Stimulated activated naive CD8-positive, alpha-beta T cell treated with anti-CD3 and anti-CD28 coated beads, Interleukin-15, Interleukin-2, amounts not matched to agents 100 ng/mL and 50 ng/mL, for 24 hours (primary cell): ENCODE measurements around the gene PAPPA.

Source experiments
- H3K27ac Mint-ChIP-seq: one replicate; pipeline ENCODE4 v1.8.0; 2021; ENCODE audit warnings: mild to moderate bottlenecking, mixed read lengths
- H3K27me3 Mint-ChIP-seq: one replicate; pipeline ENCODE4 v1.8.0; 2021; ENCODE audit warnings: mixed read lengths
- H3K36me3 Mint-ChIP-seq: one replicate; pipeline ENCODE4 v1.8.0; 2021; ENCODE audit warnings: low read depth, mixed read lengths
- H3K4me1 Mint-ChIP-seq: one replicate; pipeline ENCODE4 v1.8.0; 2021; ENCODE audit warnings: low read depth, mixed read lengths
- H3K4me3 Mint-ChIP-seq: one replicate; pipeline ENCODE4 v1.8.0; 2021; ENCODE audit warnings: mild to moderate bottlenecking, mixed read lengths
- H3K9me3 Mint-ChIP-seq: one replicate; pipeline ENCODE4 v1.8.0; 2021; ENCODE audit warnings: mixed read lengths

The PAPPA gene

DNA sequence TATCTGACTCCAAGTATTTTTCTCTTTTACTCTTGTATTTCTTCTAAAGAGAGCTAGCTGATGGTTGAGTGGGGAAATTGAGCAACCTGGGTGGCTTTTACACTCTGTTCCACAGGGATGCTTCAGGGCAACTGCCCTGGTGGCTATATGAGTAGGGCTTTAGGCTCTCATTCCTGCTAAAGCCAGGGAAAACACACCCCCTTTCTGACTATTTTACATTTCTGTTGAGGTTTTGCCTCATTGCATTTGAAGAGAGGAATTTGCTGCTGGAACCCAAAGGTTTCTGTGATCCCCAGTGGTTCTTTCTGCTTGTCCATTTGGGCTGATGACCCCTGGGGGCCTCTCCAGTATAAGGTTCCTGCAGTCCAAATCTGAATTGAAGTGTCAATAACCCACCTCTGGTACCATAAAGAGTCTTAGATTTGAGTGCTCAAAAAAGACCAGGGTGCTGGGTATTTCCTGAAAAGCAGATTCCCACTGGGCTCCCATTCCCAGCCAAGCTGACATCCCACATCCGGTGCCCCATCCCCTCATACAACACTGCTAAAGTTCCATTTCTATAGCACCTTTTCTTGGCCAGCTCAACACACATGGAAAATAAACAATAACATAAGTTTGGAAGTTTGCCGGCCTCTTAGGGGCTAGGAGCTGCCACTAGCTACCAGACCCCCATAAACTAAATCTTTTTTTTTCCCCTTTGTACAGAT lies 59.5 kb downstream of the PAPPA start:
- H3K4me3 Mint-ChIP-seq, result no peak overlapping the region

DNA sequence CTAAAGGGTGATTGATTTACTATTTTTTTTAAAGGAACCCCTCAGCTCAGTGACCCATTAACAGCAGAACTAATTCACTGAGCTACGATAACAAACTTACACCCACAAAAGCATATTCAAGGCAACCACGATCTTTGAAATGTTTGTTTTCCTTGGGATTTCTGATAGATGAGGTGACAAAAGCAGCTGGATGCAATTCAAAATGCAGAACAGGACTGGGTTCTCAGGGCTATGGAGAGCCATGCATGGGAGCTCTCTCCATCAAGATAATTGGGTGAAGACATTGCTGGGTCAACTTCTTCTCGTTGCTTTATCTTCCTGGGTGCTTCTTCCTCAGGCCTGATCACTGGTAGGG lies 60.1 kb downstream of the PAPPA start:
- Mint-ChIP-seq H3K4me1 (no peaks in the 10 kb centered on the region), H3K9me3 (peaks cover 7% of the 10 kb centered on the region), H3K4me3 (no peak overlapping the region), H3K27me3 (peaks cover 3% of the 10 kb centered on the region), H3K27ac (no peak overlapping the region), H3K36me3 (no peaks in the 10 kb centered on the region)

More for the DNA sequence above, 59.5 kb downstream of the PAPPA start:
- Mint-ChIP-seq H3K27ac (no peak overlapping the region), H3K36me3 (no peaks in the 10 kb centered on the region), H3K9me3 (peaks cover 7% of the 10 kb centered on the region), H3K27me3 (peaks cover 3% of the 10 kb centered on the region), H3K4me1 (no peaks in the 10 kb centered on the region)

- H3K27ac Mint-ChIP-seq, result no peak overlapping the region
- H3K36me3 Mint-ChIP-seq, result no peaks in the 10 kb centered on the region
Measured at GRCh38 chr9:116218399-116218798, 64.8 kb downstream of the PAPPA start.

GRCh38 chr9:116219686-116220085 lies 66.1 kb downstream of the PAPPA start:
- Mint-ChIP-seq H3K4me1 (no peaks in the 10 kb centered on the region), H3K4me3 (no peak overlapping the region), H3K36me3 (no peaks in the 10 kb centered on the region), H3K27ac (no peak overlapping the region), H3K9me3 (peaks cover 12% of the 10 kb centered on the region), H3K27me3 (peaks cover 4% of the 10 kb centered on the region)

More at GRCh38 chr9:116218399-116218798, 64.8 kb downstream of the PAPPA start:
- H3K27me3 Mint-ChIP-seq, result peaks cover 4% of the 10 kb centered on the region
- H3K9me3 Mint-ChIP-seq, result peaks cover 10% of the 10 kb centered on the region
- no peaks in the 10 kb centered on the region for H3K4me1 Mint-ChIP-seq
- H3K4me3 Mint-ChIP-seq, result no peak overlapping the region

DNA sequence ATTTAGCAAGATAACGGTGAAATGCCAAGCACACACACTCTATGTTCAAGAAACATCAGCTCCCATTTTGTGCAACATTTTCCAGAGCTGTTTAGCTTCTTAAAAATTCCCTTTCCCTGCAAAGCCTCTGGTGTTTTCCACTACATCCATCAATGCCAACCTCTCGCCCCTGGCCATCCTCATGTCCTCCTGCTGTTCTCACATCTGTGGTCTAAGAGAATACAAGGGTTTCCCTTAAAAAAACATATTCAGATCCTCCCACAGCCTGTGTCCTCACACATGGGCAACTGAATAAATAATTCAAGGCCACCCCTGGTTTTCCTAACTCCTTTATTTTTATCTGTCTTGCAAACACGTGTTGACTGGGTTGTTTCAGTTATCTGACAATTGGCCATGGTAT lies 70.3 kb downstream of the PAPPA start:
- H3K27ac Mint-ChIP-seq, result no peak overlapping the region
- no peak overlapping the region for H3K4me3 Mint-ChIP-seq
- no peaks in the 10 kb centered on the region for H3K4me1 Mint-ChIP-seq
- peaks cover 12% of the 10 kb centered on the region for H3K9me3 Mint-ChIP-seq
- peaks cover 4% of the 10 kb centered on the region for H3K27me3 Mint-ChIP-seq
- no peaks in the 10 kb centered on the region for H3K36me3 Mint-ChIP-seq

DNA sequence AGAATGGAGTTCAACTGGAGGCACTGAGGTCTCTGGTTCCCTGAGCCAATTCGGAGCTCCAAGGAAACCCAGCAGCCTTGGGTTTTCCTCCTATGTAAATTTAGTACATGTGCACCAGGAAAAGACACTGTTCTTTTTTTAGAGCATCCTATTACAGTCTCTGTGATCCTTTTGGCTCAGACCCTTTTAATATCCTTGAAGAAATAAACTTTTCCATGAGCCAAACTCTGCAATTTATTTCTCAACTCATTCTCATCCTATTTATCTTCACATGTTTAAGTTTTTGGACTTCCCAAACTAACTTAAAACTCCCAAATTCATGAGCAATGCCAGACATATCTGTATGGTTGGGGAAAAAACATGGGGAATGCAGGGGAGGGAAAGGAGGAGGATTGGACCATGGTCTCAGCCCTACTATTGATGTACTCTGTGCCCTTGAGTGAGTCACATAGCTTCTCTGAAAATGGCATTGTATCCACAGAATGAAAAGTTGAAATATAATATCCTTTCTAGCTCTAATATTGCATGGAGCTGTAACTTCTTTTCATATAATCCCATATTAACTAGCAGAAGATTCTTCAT lies 76.6 kb downstream of the PAPPA start:
- H3K4me1 Mint-ChIP-seq, result no peaks in the 10 kb centered on the region
- H3K27ac Mint-ChIP-seq, result no peak overlapping the region
- peaks cover 3% of the 10 kb centered on the region for H3K27me3 Mint-ChIP-seq
- no peak overlapping the region for H3K4me3 Mint-ChIP-seq
- H3K36me3 Mint-ChIP-seq, result no peaks in the 10 kb centered on the region
- peaks cover 5% of the 10 kb centered on the region for H3K9me3 Mint-ChIP-seq

DNA sequence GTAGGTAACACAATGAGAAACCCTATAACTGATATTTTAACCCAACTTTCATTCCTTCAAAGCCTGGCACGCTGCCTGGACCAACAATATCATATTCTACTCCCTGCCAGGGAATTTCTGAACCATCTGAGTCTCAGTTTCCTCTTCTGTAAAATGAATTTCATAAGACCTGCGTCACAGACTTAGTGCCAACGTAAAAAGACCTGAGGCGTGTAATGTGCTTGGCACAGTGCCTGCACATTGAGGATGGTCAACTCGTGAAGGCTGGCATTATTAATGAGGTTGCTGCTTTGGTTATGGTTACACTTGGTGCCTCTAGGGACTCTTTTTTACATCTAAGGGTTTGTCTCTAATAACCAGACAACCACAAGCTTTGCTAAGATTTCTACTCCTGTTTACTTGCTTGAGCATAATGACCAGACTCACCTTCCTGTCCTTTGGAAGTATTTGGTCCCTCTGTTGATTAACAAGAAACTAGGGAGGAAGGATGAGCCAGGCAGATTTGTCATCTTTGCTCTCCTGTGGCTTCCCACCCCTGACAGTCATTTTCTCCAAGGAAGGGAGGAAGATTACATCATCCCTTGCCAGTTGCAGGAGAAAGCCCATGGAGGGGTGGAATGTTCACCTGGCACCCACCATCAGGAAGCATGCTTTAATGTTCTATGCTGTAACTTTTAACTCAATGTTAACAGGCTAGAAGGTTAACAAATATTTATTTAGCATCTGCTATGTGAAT lies 79.0 kb downstream of the PAPPA start:
- Mint-ChIP-seq H3K4me3 (no peak overlapping the region), H3K4me1 (no peaks in the 10 kb centered on the region), H3K27ac (no peak overlapping the region), H3K36me3 (no peaks in the 10 kb centered on the region), H3K9me3 (peaks cover 11% of the 10 kb centered on the region), H3K27me3 (peaks cover 3% of the 10 kb centered on the region)

GRCh38 chr9:116233160-116233530 lies 79.6 kb downstream of the PAPPA start:
- Mint-ChIP-seq H3K27ac (no peak overlapping the region), H3K4me3 (no peak overlapping the region), H3K9me3 (peaks cover 8% of the 10 kb centered on the region), H3K4me1 (no peaks in the 10 kb centered on the region), H3K27me3 (peaks cover 3% of the 10 kb centered on the region), H3K36me3 (no peaks in the 10 kb centered on the region)

DNA sequence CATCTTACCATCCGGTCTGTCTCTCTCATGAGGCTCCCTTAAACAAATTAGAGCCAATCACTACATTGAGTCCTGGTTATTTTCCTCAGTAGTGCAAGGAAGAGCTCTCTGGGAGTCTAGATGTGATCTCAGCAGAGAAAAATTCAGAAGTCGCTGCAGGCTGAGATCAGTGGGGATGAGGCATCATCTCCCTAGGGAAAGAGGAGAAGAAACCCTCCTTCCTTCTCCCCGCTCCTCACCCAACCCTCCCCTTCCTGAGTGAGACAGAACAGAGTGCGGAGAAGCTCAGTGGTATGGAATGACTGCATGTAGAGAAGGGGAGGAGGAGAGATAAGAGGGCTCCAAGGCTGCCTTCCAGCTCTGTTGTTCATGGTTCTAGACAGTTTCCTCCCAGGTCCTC lies 80.5 kb downstream of the PAPPA start:
- Mint-ChIP-seq H3K4me3 (no peak overlapping the region), H3K9me3 (peaks cover 6% of the 10 kb centered on the region), H3K27ac (no peak overlapping the region), H3K27me3 (peaks cover 3% of the 10 kb centered on the region), H3K36me3 (no peaks in the 10 kb centered on the region), H3K4me1 (no peaks in the 10 kb centered on the region)

- no peaks in the 10 kb centered on the region for H3K4me1 Mint-ChIP-seq
- peaks cover 1% of the 10 kb centered on the region for H3K27me3 Mint-ChIP-seq
- no peaks in the 10 kb centered on the region for H3K36me3 Mint-ChIP-seq
- H3K9me3 Mint-ChIP-seq, result peaks cover 6% of the 10 kb centered on the region
- no peak overlapping the region for H3K27ac Mint-ChIP-seq
- no peak overlapping the region for H3K4me3 Mint-ChIP-seq
Measured at GRCh38 chr9:116236979-116237378, 83.4 kb downstream of the PAPPA start.

GRCh38 chr9:116237456-116237855 lies 83.9 kb downstream of the PAPPA start:
- H3K36me3 Mint-ChIP-seq, result no peaks in the 10 kb centered on the region
- H3K9me3 Mint-ChIP-seq, result peaks cover 6% of the 10 kb centered on the region
- H3K27me3 Mint-ChIP-seq, result no peaks in the 10 kb centered on the region
- no peak overlapping the region for H3K4me3 Mint-ChIP-seq
- H3K4me1 Mint-ChIP-seq, result no peaks in the 10 kb centered on the region
- H3K27ac Mint-ChIP-seq, result no peak overlapping the region

- Mint-ChIP-seq H3K4me1 (no peaks in the 10 kb centered on the region), H3K9me3 (peaks cover 6% of the 10 kb centered on the region), H3K4me3 (no peak overlapping the region), H3K36me3 (no peaks in the 10 kb centered on the region), H3K27ac (no peak overlapping the region), H3K27me3 (no peaks in the 10 kb centered on the region)
Measured at GRCh38 chr9:116238225-116238624, 84.6 kb downstream of the PAPPA start.

DNA sequence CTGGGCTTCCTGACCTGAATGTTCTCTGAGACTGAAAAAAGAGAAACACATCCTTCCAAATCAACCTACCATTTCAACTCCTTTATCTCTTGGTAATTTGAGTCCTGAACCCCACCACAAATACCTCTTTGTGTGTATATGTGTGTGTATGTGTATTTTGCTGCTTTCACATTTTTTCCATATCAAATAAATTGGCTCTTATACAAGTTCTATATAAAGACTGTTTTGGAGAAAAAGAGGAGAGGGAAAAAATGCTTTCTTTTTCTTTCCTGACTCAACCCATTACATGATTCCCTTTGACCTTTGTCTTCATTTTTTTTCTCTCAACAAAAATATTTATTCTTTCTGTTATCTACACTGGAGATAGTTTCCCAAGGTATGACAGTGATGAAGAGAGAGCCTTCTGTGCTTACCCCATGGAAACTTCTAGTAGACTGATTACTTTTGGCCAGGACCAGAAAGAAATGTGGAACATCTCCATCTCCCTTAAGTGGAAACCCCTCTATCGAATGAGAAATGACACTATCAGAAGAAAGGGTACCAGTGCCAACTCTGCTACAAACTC lies 85.3 kb downstream of the PAPPA start:
- no peaks in the 10 kb centered on the region for H3K27me3 Mint-ChIP-seq
- no peaks in the 10 kb centered on the region for H3K4me1 Mint-ChIP-seq
- no peaks in the 10 kb centered on the region for H3K36me3 Mint-ChIP-seq
- peaks cover 6% of the 10 kb centered on the region for H3K9me3 Mint-ChIP-seq
- H3K27ac Mint-ChIP-seq, result no peak overlapping the region
- H3K4me3 Mint-ChIP-seq, result no peak overlapping the region

- H3K36me3 Mint-ChIP-seq, result no peaks in the 10 kb centered on the region
- no peak overlapping the region for H3K27ac Mint-ChIP-seq
- no peaks in the 10 kb centered on the region for H3K27me3 Mint-ChIP-seq
- no peaks in the 10 kb centered on the region for H3K4me1 Mint-ChIP-seq
- H3K9me3 Mint-ChIP-seq, result peaks cover 3% of the 10 kb centered on the region
- H3K4me3 Mint-ChIP-seq, result no peak overlapping the region
Measured at GRCh38 chr9:116243708-116244107, 90.1 kb downstream of the PAPPA start.

- H3K27me3 Mint-ChIP-seq, result no peaks in the 10 kb centered on the region
- no peak overlapping the region for H3K27ac Mint-ChIP-seq
- H3K4me1 Mint-ChIP-seq, result no peaks in the 10 kb centered on the region
- H3K9me3 Mint-ChIP-seq, result peaks cover 3% of the 10 kb centered on the region
- no peaks in the 10 kb centered on the region for H3K36me3 Mint-ChIP-seq
- no peak overlapping the region for H3K4me3 Mint-ChIP-seq
Measured at GRCh38 chr9:116247284-116247683, 93.7 kb downstream of the PAPPA start.
